Progenitor cell of endocrine pancreas (in vitro differentiated cells): ENCODE results near the gene SYT1. TPM values are rescaled to one million over a fixed set of nuclear protein-coding genes. Genes with fewer than 3 reads are reported as not detected.

ENCODE experiments used
- DNase-seq: peaks from one replicate; pipeline ENCODE4 v3.0.0; 2021; ENCODE audit warnings: low spot score; ENCODE audit not compliant: unreplicated experiment
- H3K27ac Mint-ChIP-seq: 2 replicates; pipeline ENCODE4 v1.8.0; 2021; ENCODE audit warnings: mild to moderate bottlenecking, moderate library complexity, mixed read lengths
- H3K27me3 Mint-ChIP-seq: 2 replicates; pipeline ENCODE4 v1.8.0; 2021; ENCODE audit warnings: mixed read lengths
- H3K36me3 Mint-ChIP-seq: 2 replicates; pipeline ENCODE4 v1.8.0; 2022; ENCODE audit warnings: mixed read lengths; ENCODE audit not compliant: insufficient read depth
- H3K4me1 Mint-ChIP-seq: 2 replicates; pipeline ENCODE4 v1.8.0; 2021; ENCODE audit warnings: low read depth, mixed read lengths
- H3K4me3 Mint-ChIP-seq: 2 replicates; pipeline ENCODE4 v1.8.0; 2021; ENCODE audit warnings: low read depth, mild to moderate bottlenecking, moderate library complexity, mixed read lengths
- H3K9me3 Mint-ChIP-seq: 2 replicates; pipeline ENCODE4 v1.8.0; 2021; ENCODE audit warnings: low read depth, mixed read lengths
- total RNA-seq: library from RNA; stranded (reverse); gene quantifications from 2 replicates; pipeline ENCODE4 v1.2.1, GENCODE V29; 2021
- TF ChIP-seq, protein P1 (sequence below): fragments of 200-600 bp; sonication (generic); IDR thresholded peaks from one replicate; pipeline ENCODE4 v1.5.0; 2021; ENCODE audit warnings: antibody characterized with exemption, mild to moderate bottlenecking; ENCODE audit not compliant: unreplicated experiment

SYT1 gene
- total RNA-seq, 1 donor from 2014 or later, result 4.3 TPM

- DNase-seq, result no peak
- H3K36me3 Mint-ChIP-seq, result no peaks in the 10 kb centered on the region
These were observed 506.7 kb downstream of the SYT1 start for GRCh38 chr12:79371226-79371625.

DNA sequence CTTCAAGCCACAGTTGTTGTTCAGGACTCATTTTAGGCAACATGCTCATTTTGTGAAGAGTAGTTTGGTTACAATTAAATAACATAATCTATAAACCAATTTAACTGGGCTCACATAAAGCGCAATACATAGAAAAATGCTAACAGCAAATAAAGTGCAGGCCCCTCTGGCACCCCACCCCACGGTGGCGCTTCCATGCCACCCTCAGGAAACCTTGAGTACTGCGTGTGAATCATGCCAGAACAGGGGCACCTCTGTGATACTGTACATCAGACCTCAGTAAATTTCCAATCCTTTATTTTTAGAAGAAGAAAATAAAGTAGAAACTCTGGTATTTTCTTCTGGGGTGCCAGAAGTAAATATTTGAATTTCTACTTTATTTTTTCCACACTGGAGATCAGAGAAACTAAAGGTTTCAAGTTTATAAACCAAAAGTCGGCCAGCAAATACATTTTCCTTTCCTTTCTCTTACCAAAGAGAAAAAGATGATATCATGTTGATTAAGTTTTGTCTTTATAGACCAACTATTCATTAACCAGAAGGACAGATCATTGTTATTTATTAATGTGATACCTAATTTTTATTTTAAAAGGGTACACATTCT lies 509.4 kb downstream of the SYT1 start:
- no peak overlapping the region for H3K4me3 Mint-ChIP-seq

More at GRCh38 chr12:79371226-79371625, 506.7 kb downstream of the SYT1 start:
- H3K27ac Mint-ChIP-seq, result no peak overlapping the region
- H3K4me3 Mint-ChIP-seq, result no peak overlapping the region
- no peaks in the 10 kb centered on the region for H3K4me1 Mint-ChIP-seq
- TF ChIP-seq, protein P1, sequence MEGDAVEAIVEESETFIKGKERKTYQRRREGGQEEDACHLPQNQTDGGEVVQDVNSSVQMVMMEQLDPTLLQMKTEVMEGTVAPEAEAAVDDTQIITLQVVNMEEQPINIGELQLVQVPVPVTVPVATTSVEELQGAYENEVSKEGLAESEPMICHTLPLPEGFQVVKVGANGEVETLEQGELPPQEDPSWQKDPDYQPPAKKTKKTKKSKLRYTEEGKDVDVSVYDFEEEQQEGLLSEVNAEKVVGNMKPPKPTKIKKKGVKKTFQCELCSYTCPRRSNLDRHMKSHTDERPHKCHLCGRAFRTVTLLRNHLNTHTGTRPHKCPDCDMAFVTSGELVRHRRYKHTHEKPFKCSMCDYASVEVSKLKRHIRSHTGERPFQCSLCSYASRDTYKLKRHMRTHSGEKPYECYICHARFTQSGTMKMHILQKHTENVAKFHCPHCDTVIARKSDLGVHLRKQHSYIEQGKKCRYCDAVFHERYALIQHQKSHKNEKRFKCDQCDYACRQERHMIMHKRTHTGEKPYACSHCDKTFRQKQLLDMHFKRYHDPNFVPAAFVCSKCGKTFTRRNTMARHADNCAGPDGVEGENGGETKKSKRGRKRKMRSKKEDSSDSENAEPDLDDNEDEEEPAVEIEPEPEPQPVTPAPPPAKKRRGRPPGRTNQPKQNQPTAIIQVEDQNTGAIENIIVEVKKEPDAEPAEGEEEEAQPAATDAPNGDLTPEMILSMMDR, result no peak
- H3K9me3 Mint-ChIP-seq, result no peaks in the 10 kb centered on the region
- H3K27me3 Mint-ChIP-seq, result no peaks in the 10 kb centered on the region

GRCh38 chr12:79374545-79374944 lies 510.0 kb downstream of the SYT1 start:
- no peaks in the 10 kb centered on the region for H3K36me3 Mint-ChIP-seq
- no peaks in the 10 kb centered on the region for H3K4me1 Mint-ChIP-seq
- no peaks in the 10 kb centered on the region for H3K9me3 Mint-ChIP-seq
- TF ChIP-seq, protein P1, result no peak
- no peak overlapping the region for H3K4me3 Mint-ChIP-seq
- no peak overlapping the region for H3K27ac Mint-ChIP-seq
- DNase-seq, result no peak
- H3K27me3 Mint-ChIP-seq, result no peaks in the 10 kb centered on the region

More for the DNA sequence above, 509.4 kb downstream of the SYT1 start:
- TF ChIP-seq, protein P1, result peak; percentile 74
- peak; percentile 18 for DNase-seq
- Mint-ChIP-seq H3K27me3 (no peaks in the 10 kb centered on the region), H3K27ac (no peak overlapping the region), H3K4me1 (no peaks in the 10 kb centered on the region), H3K9me3 (no peaks in the 10 kb centered on the region), H3K36me3 (no peaks in the 10 kb centered on the region)

DNA sequence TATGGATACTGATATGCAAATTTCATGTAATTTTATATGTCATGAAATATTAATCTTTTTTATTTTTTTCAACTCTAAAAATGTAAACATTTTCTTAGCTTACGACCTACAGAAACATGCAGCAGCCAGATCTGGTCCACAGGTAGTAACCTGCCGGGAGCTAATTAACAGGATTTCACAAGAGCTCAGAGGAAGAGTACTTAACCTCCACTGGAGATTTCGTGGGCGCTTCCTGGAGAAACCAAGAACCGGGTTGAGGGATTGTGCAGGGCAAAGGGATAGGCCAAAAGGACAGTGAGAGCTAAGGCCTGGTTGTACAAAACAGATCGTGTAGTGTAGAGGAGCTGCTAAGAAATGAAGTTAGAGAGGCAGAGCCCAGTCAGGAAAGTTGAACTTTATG lies 510.5 kb downstream of the SYT1 start:
- Mint-ChIP-seq H3K4me3 (no peak overlapping the region), H3K27ac (no peak overlapping the region), H3K9me3 (no peaks in the 10 kb centered on the region), H3K4me1 (no peaks in the 10 kb centered on the region), H3K36me3 (no peaks in the 10 kb centered on the region), H3K27me3 (no peaks in the 10 kb centered on the region)
- TF ChIP-seq, protein P1, result no peak
- DNase-seq, result no peak

- H3K4me1 Mint-ChIP-seq, result no peaks in the 10 kb centered on the region
- H3K36me3 Mint-ChIP-seq, result no peaks in the 10 kb centered on the region
- DNase-seq, result no peak
- no peak overlapping the region for H3K4me3 Mint-ChIP-seq
- H3K27ac Mint-ChIP-seq, result no peak overlapping the region
- H3K9me3 Mint-ChIP-seq, result no peaks in the 10 kb centered on the region
- no peaks in the 10 kb centered on the region for H3K27me3 Mint-ChIP-seq
- TF ChIP-seq, protein P1, result no peak
These were observed 513.9 kb downstream of the SYT1 start for GRCh38 chr12:79378496-79378895.
